K562 (cell line): ENCODE measurements around the gene NEDD4. TPM values are rescaled to one million over a fixed set of nuclear protein-coding genes. Genes with fewer than 3 reads are reported as not detected.
A peak's percentile ranks its signal among the peaks of the same experiment; 100 is the strongest.

Source experiments
- ATAC-seq: fragments of 200-7000 bp; cut with Tn5 transposase; 3 replicates; pipeline ENCODE4 v1.9.1; 2020; ENCODE audit warnings: moderate library complexity
- BruUV-seq: library from RNA; stranded (reverse); fragments of 400-500 nt; replicated peaks from 2 replicates; lab custom pipeline; 2021; lab: Mats Ljungman, UMichigan
- CTCF ChIA-PET: fragments of 300-600 bp; formaldehyde crosslinking; extraction: SDS; loops from one replicate; lab custom pipeline; 2021; ENCODE audit warnings: low intra/inter-chr PET ratio; lab: Yijun Ruan, JAX
- POLR2A ChIA-PET: fragments of 300-600, 350-650 bp; sonication (Branson Sonifier 250); formaldehyde crosslinking; extraction: SDS; loops from one replicate; lab custom pipeline; 2021; ENCODE audit warnings: antibody characterized with exemption, inconsistent platforms; lab: Yijun Ruan, JAX
- DNase-seq, 4 experiments: peaks; one replicate each; pipeline versions ENCODE4 v3.0.0 to v3.0.0-alpha.2; 2011 to 2018; ENCODE audit warnings: low spot score in 3 of 4, mixed read lengths in 3 of 4; ENCODE audit errors: extremely low read depth in 1 of 4
- FAIRE-seq: peaks from 2 replicates; lab custom pipeline; 2011; peaks lifted over from hg19 to GRCh38; lab: Jason Lieb, UNC
- H2AFZ ChIP-seq: 2 replicates; pipeline ENCODE4 v1.6.0; 2011; ENCODE audit warnings: low read depth, low read length, control low read depth, inconsistent platforms
- H3K27ac ChIP-seq: fragments of 200-600 bp; 3 replicates; pipeline ENCODE4 v1.8.0; 2011; ENCODE audit warnings: low read depth, mild to moderate bottlenecking, control low read depth, inconsistent platforms, low read length, moderate library complexity, mixed read lengths; ENCODE audit errors: extremely low read depth
- H3K27me3 ChIP-seq, 2 experiments: fragments of 300-600 bp in 1 of 2; 2 replicates in 1 of 2; 3 replicates in 1 of 2; pipeline versions ENCODE4 v1.6.0 to v1.8.0; 2011; ENCODE audit warnings: inconsistent platforms in 2 of 2, low read length in 2 of 2, mild to moderate bottlenecking in 1 of 2, mixed read lengths in 1 of 2, moderate library complexity in 1 of 2; ENCODE audit not compliant: control insufficient read depth in 2 of 2, insufficient read depth in 2 of 2
- H3K36me3 ChIP-seq: fragments of 300-600 bp; 3 replicates; pipeline ENCODE4 v1.8.0; 2011; ENCODE audit warnings: mild to moderate bottlenecking, low read length, inconsistent platforms; ENCODE audit not compliant: control insufficient read depth, insufficient read depth
- H3K4me1 ChIP-seq, 2 experiments: fragments of 200-600 bp in 1 of 2; replicated peaks in 1 of 2; 2 replicates in 1 of 2; 3 replicates in 1 of 2; pipeline versions ENCODE4 v1.5.1 to v1.8.0; 2011; ENCODE audit warnings: inconsistent platforms in 2 of 2, low read length in 2 of 2, mild to moderate bottlenecking in 1 of 2, mixed read lengths in 1 of 2, moderate library complexity in 1 of 2; ENCODE audit not compliant: control insufficient read depth in 2 of 2, insufficient read depth in 2 of 2
- H3K4me2 ChIP-seq: 2 replicates; pipeline ENCODE4 v1.6.1; 2011; ENCODE audit warnings: low read length, control low read depth, inconsistent platforms, mixed read lengths; ENCODE audit not compliant: insufficient read depth
- H3K4me3 ChIP-seq: fragments of 200-600 bp; sonication (generic), shearing (Covaris generic); 2 replicates; pipeline ENCODE4 v1.5.1; 2016; ENCODE audit warnings: control low read depth, inconsistent platforms
- H3K79me2 ChIP-seq: fragments of 200-600 bp; 3 replicates; pipeline ENCODE4 v1.8.0; 2011; ENCODE audit warnings: low read length, inconsistent platforms; ENCODE audit not compliant: control insufficient read depth, insufficient read depth
- H3K9ac ChIP-seq, 2 experiments: 2 replicates each; pipeline versions ENCODE4 v1.6.0 to v1.6.1; 2011; ENCODE audit warnings: low read depth in 2 of 2, low read length in 2 of 2, control low read depth in 1 of 2, inconsistent platforms in 1 of 2, mild to moderate bottlenecking in 1 of 2, mixed read lengths in 1 of 2; ENCODE audit not compliant: insufficient read depth in 1 of 2
- H3K9me1 ChIP-seq: one replicate; pipeline ENCODE4 v1.6.0; 2011; ENCODE audit warnings: inconsistent platforms, mild to moderate bottlenecking, low read length, moderate library complexity; ENCODE audit not compliant: control insufficient read depth, insufficient read depth
- H3K9me3 ChIP-seq: replicated peaks from 2 replicates; pipeline ENCODE4 v1.5.1; 2011; ENCODE audit warnings: low read depth, low read length, inconsistent platforms; ENCODE audit not compliant: control insufficient read depth, insufficient read depth
- H4K20me1 ChIP-seq: replicated peaks from 2 replicates; pipeline ENCODE4 v1.6.1; 2011; ENCODE audit warnings: low read length, inconsistent platforms, mixed read lengths; ENCODE audit not compliant: control insufficient read depth, insufficient read depth
- CREBBP ChIP-seq: IDR thresholded peaks from one replicate; pipeline ENCODE4 v1.6.1; 2012; ENCODE audit warnings: low read depth, mild to moderate bottlenecking, control low read depth, inconsistent platforms, low read length
- FOXK1 ChIP-seq: sonication (generic); formaldehyde crosslinking; IDR thresholded peaks from 2 replicates; pipeline ENCODE4 v1.8.0; 2022; ENCODE audit warnings: missing genetic modification reagents, mild to moderate bottlenecking, borderline replicate concordance
- KDM1A ChIP-seq, 2 experiments: fragments of 450-650 bp; IDR thresholded peaks; 2 replicates each; pipeline ENCODE4 v1.6.1; 2016; ENCODE audit warnings: mild to moderate bottlenecking in 2 of 2
- LARP7 ChIP-seq: fragments of 450-650 bp; IDR thresholded peaks from 2 replicates; pipeline ENCODE4 v1.6.1; 2016
- POLR2B ChIP-seq: fragments of 450-650 bp; IDR thresholded peaks from 2 replicates; pipeline ENCODE4 v1.6.1; 2018; ENCODE audit warnings: low read depth; ENCODE audit not compliant: partially characterized antibody
- RNF219 ChIP-seq: fragments of 250-450 bp; sonication (Bioruptor Pico); IDR thresholded peaks from 2 replicates; pipeline ENCODE4 v1.5.0; 2022; ENCODE audit warnings: mild to moderate bottlenecking
- ZNF134 ChIP-seq: fragments of 250-450 bp; sonication (Bioruptor Pico); conservative IDR thresholded peaks from 2 replicates; pipeline ENCODE4 v1.4.0; 2020
- ZNF695 ChIP-seq: fragments of 450-650 bp; formaldehyde crosslinking; IDR thresholded peaks from 2 replicates; pipeline ENCODE4 v1.4.0; 2020; ENCODE audit warnings: mild to moderate bottlenecking, moderate library complexity
- ZNF75A ChIP-seq: fragments of 450-650 bp; formaldehyde crosslinking; IDR thresholded peaks from 2 replicates; pipeline ENCODE4 v1.4.0; 2020; ENCODE audit warnings: mild to moderate bottlenecking
- WGBS: fragments of 100-300 bp; shearing (Covaris generic); methylation state at CpG from one replicate; pipeline ENCODE4 v1.1.6; 2016; ENCODE audit warnings: low coverage, mixed read lengths; ENCODE audit not compliant: insufficient coverage; ENCODE audit errors: missing lambda C conversion rate; 5-methylcytosine and 5-hydroxymethylcytosine counted together
- in situ Hi-C: fragments of 300-500 bp; cut with MboI; formaldehyde crosslinking; loops from 4 replicates; pipeline ENCODE4 v1.15.0; 2018; ENCODE audit warnings: inconsistent platforms, mixed read lengths
- intact Hi-C: fragments of 100-400 bp; cut with micrococcal nuclease; formaldehyde crosslinking; loops from 2 replicates; pipeline ENCODE4 v1.14.2; 2022
- polyA plus RNA-seq, 8 experiments: library from polyadenylated mRNA; depleted of rRNA in 4 of 8; stranded (reverse) in 5 of 8; unstranded in 3 of 8; fragments of >200 nt; fragmentation: Nextera tagmentation in 2 of 8; fragmentation: Illumina TruSeq in 1 of 8; extraction: Ambion mirVana in 2 of 8; extraction: Trizol in 1 of 8; gene quantifications; 2 replicates each; pipeline versions ENCODE4 v1.2.1 to v1.2.3, GENCODE V29; 2011 to 2014; ENCODE audit warnings: inconsistent platforms in 1 of 8, missing spikeins in 1 of 8
- total RNA-seq, 7 experiments: library from RNA; depleted of rRNA in 6 of 7; stranded (reverse); fragments of >200 nt in 6 of 7; fragmentation: Illumina TruSeq in 2 of 7; extraction: Trizol in 2 of 7; gene quantifications; 2 replicates each; pipeline versions ENCODE4 v1.2.1 to v1.2.3, GENCODE V29; 2011 to 2021; ENCODE audit warnings: low replicate concordance in 1 of 7

The NEDD4 gene
- total and polyA plus RNA-seq, 9 of the 15 experiments (the other 6 are each of a cell fraction or from before 2014, with no cell fraction given): 7.2 to 23.7 (median 17.3) TPM

GRCh38 chr15:55990516-55990915, 2.9 kb downstream of the NEDD4 start:
- Histone ChIP-seq H2AFZ (no peak overlapping the region), H3K9me1 (no peaks in the 10 kb centered on the region), H3K27ac (no peak overlapping the region), H3K4me3 (no peak overlapping the region), H4K20me1 (no peaks in the 10 kb centered on the region; the same call in 1 of the 2 replicates), H3K9ac (no peak overlapping the region), H3K4me1 (peaks cover 3 to 18% of the 10 kb centered on the region in 2 experiments; a peak in 4 of 5 replicates), H3K4me2 (no peak overlapping the region), H3K9me3 (no peaks in the 10 kb centered on the region), H3K79me2 (peaks cover 35% of the 10 kb centered on the region), H3K36me3 (peaks cover 4% of the 10 kb centered on the region; the same call in 1 of the 3 replicates), H3K27me3 (no peaks in the 10 kb centered on the region)
- ChIA-PET CTCF (no interaction called here), POLR2A (interaction anchor here (0.7 to 1.2 kb wide), 2 partner anchors 11 to 95 kb away, joined by 3 read pairs; no protein-coding TSS in a partner anchor)
- BruUV-seq: no TSS peak
- intact Hi-C loops (loop anchor here (5.0 kb wide), 1 partner anchor 252 kb away; the partner anchor contains the start of gene RFX7), in situ Hi-C loops (no loop called here)
- TF ChIP-seq ZNF695 (CRISPR knock-in tag): no peak
- TF ChIP-seq ZNF75A: peak; percentile 78
- DNase-seq: no peak
- 88% methylated on average over 2 of the region's 2 CpGs for WGBS
- FAIRE-seq: no peak
- ATAC-seq: no peak

GRCh38 chr15:55989383-55989782, 4.0 kb downstream of the NEDD4 start:
- in situ Hi-C loops: no loop called here

More at GRCh38 chr15:55989383-55989782, 4.0 kb downstream of the NEDD4 start:
- peaks cover 35% of the 10 kb centered on the region for H3K79me2 ChIP-seq
- no peak for DNase-seq
- H3K4me2 ChIP-seq: no peak overlapping the region
- peaks cover 4% of the 10 kb centered on the region; the same call in 1 of the 3 replicates for H3K36me3 ChIP-seq
- ATAC-seq: no peak
- no peak overlapping the region for H3K27ac ChIP-seq
- POLR2A ChIA-PET: interaction anchor here (0.5 to 1.2 kb wide), 3 partner anchors 12 to 43 kb away, joined by 3 read pairs; no protein-coding TSS in a partner anchor
- intact Hi-C loops: no loop called here
- BruUV-seq: no TSS peak
- no peaks in the 10 kb centered on the region for H3K9me1 ChIP-seq
- no peaks in the 10 kb centered on the region for H3K27me3 ChIP-seq
- no peak overlapping the region for H3K9ac ChIP-seq
- no peak overlapping the region for H2AFZ ChIP-seq
- WGBS: 97% methylated on average over 2 of the region's 2 CpGs
- no peaks in the 10 kb centered on the region; the same call in 1 of the 2 replicates for H4K20me1 ChIP-seq
- peaks cover 0 to 18% of the 10 kb centered on the region in 2 experiments; a peak in 3 of 5 replicates for H3K4me1 ChIP-seq
- H3K4me3 ChIP-seq: no peak overlapping the region
- H3K9me3 ChIP-seq: no peaks in the 10 kb centered on the region
- CTCF ChIA-PET: interaction anchor here (0.6 kb wide), 1 partner anchor 332 kb away, joined by 4 read pairs; no protein-coding TSS in a partner anchor
- no peak for FAIRE-seq
- TF ChIP-seq RNF219 (CRISPR knock-in tag): no peak
- TF ChIP-seq POLR2B: no peak
- TF ChIP-seq ZNF134: no peak
- TF ChIP-seq CREBBP: no peak
- TF ChIP-seq LARP7: no peak
- TF ChIP-seq KDM1A (IDR thresholded peaks at IDR 0.05): no peak
- no peak for TF ChIP-seq FOXK1 (CRISPR knock-in tag)
- TF ChIP-seq, all 486 proteins: peak for 0
